Ascending aorta (tissue), 2 donors: ENCODE data around the gene KCND2. TPM values are rescaled to one million over a fixed set of nuclear protein-coding genes. Genes with fewer than 3 reads are reported as not detected.

Experiments
- DNase-seq, 2 donors: peaks; one replicate each; pipeline ENCODE4 v3.0.0-alpha.2; 2019; ENCODE audit warnings: low spot score in 2 of 2
- H3K27ac ChIP-seq, 2 donors: fragments of 200-600 bp; sonication (generic); one replicate each; pipeline ENCODE4 v1.5.1; 2016 to 2017; ENCODE audit warnings: mild to moderate bottlenecking in 1 of 2
- H3K27me3 ChIP-seq: fragments of 200-600 bp; sonication (generic); one replicate; pipeline ENCODE4 v1.5.1; 2017
- H3K36me3 ChIP-seq, 2 donors: fragments of 200-600 bp; sonication (generic); one replicate each; pipeline ENCODE4 v1.5.1; 2016
- H3K4me1 ChIP-seq, 2 donors: fragments of 200-600 bp; sonication (generic); one replicate each; pipeline ENCODE4 v1.5.1; 2016 to 2017; ENCODE audit warnings: mild to moderate bottlenecking in 1 of 2
- H3K4me3 ChIP-seq, 2 donors: fragments of 200-600 bp; sonication (generic); one replicate each; pipeline ENCODE4 v1.5.1; 2016 to 2017; ENCODE audit warnings: mild to moderate bottlenecking in 1 of 2
- H3K9me3 ChIP-seq, 2 donors: fragments of 200-600 bp; sonication (generic); one replicate each; pipeline ENCODE4 v1.5.1; 2016
- intact Hi-C: fragments of 100-400 bp; cut with DNase I; formaldehyde crosslinking; loops from one replicate; pipeline ENCODE4 v1.15.1; 2023
- total RNA-seq: library from RNA; depleted of rRNA; stranded (reverse); fragments of >200 nt; gene quantifications from one replicate; pipeline ENCODE4 v1.1.0, GENCODE V29; 2016
- TF ChIP-seq, protein P1 (sequence below), 3 experiments: fragments of 200-600 bp in 2 of 3; fragments of 450-650 bp in 1 of 3; sonication (generic) in 2 of 3; IDR thresholded peaks; one replicate each; pipeline ENCODE4 v1.5.1; 2016 to 2019; ENCODE audit warnings: antibody characterized with exemption in 3 of 3, mild to moderate bottlenecking in 1 of 3, moderate library complexity in 1 of 3

The KCND2 gene
- total RNA-seq, 1 donor from 2014 or later, result 0.21 TPM

DNA sequence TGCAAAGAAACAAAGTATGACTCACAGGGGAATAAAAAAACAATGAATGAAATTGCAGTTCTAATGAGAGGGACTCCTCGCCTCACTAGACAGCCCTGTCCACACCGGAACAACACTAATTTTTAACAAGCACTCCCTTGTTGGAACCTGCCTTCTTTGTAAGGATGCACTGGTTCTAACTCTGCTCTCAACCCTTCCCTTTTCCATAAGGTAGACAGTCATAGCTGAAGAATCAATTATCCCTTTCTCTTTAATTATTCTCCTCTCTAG lies 519.8 kb downstream of the KCND2 start:
- TF ChIP-seq, protein P1, sequence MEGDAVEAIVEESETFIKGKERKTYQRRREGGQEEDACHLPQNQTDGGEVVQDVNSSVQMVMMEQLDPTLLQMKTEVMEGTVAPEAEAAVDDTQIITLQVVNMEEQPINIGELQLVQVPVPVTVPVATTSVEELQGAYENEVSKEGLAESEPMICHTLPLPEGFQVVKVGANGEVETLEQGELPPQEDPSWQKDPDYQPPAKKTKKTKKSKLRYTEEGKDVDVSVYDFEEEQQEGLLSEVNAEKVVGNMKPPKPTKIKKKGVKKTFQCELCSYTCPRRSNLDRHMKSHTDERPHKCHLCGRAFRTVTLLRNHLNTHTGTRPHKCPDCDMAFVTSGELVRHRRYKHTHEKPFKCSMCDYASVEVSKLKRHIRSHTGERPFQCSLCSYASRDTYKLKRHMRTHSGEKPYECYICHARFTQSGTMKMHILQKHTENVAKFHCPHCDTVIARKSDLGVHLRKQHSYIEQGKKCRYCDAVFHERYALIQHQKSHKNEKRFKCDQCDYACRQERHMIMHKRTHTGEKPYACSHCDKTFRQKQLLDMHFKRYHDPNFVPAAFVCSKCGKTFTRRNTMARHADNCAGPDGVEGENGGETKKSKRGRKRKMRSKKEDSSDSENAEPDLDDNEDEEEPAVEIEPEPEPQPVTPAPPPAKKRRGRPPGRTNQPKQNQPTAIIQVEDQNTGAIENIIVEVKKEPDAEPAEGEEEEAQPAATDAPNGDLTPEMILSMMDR (IDR thresholded peaks at IDR 0.05), result no peak
- no peak overlapping the region for H3K27ac ChIP-seq
- no peaks in the 10 kb centered on the region for H3K27me3 ChIP-seq
- no peak for DNase-seq
- H3K9me3 ChIP-seq, result no peaks in the 10 kb centered on the region
- H3K4me3 ChIP-seq, result no peak overlapping the region
- H3K4me1 ChIP-seq, result no peaks in the 10 kb centered on the region
- H3K36me3 ChIP-seq, result no peaks in the 10 kb centered on the region
- intact Hi-C loops, result loop anchor here (5.0 kb wide), 2 partner anchors 65 to 315 kb away; partner anchors contain the start of gene TSPAN12

- Histone ChIP-seq H3K4me1 (no peaks in the 10 kb centered on the region), H3K27me3 (no peaks in the 10 kb centered on the region), H3K27ac (no peak overlapping the region), H3K36me3 (no peaks in the 10 kb centered on the region), H3K9me3 (no peaks in the 10 kb centered on the region), H3K4me3 (no peak overlapping the region)
- DNase-seq, result no peak
- TF ChIP-seq, protein P1 (IDR thresholded peaks at IDR 0.05), result no peak
- intact Hi-C loops, result loop anchor here (5.0 kb wide), 2 partner anchors 64 to 314 kb away; partner anchors contain the start of gene TSPAN12
These were observed 520.4 kb downstream of the KCND2 start for GRCh38 chr7:120793213-120793936.

- Histone ChIP-seq H3K9me3 (no peaks in the 10 kb centered on the region), H3K27ac (no peak overlapping the region), H3K27me3 (no peaks in the 10 kb centered on the region), H3K4me3 (no peak overlapping the region), H3K36me3 (no peaks in the 10 kb centered on the region), H3K4me1 (no peaks in the 10 kb centered on the region)
- intact Hi-C loops, result loop anchor here (5.0 kb wide), 2 partner anchors 63 to 313 kb away; partner anchors contain the start of gene TSPAN12
- no peak for DNase-seq
- TF ChIP-seq, protein P1 (IDR thresholded peaks at IDR 0.05), result no peak
These were observed 521.2 kb downstream of the KCND2 start for GRCh38 chr7:120794106-120794729.

DNA sequence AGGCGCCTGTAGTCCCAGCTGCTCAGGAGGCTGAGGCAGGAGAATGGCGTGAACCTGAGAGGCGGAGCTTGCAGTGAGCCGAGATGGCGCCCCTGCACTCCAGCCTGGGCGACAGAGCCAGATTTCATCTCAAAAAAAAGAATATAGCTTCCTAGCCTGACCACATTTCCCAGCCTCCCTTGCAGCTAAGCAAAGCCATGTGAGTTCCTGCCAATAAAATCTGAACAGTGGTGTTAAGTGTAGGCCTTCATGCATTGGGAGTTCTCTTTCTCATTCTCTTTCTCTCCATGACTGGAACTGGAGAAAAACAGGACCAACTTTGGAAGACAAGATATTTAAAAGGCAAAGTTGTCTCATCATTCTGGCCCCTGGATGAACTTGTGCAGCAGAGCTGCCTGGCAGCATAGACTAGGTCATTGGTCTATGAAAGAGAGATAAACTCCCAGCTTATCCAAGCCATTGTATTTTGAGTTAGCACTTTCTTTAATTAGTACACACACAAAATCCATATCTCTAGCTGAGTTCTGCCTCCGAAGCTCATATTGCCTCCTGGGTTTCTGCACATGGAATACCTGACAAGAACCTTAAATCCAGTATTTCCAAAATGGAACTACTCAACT lies 524.2 kb downstream of the KCND2 start:
- intact Hi-C loops, result no loop called here
- Histone ChIP-seq H3K4me3 (no peak overlapping the region), H3K36me3 (no peaks in the 10 kb centered on the region), H3K27ac (no peak overlapping the region), H3K4me1 (no peaks in the 10 kb centered on the region), H3K9me3 (no peaks in the 10 kb centered on the region), H3K27me3 (no peaks in the 10 kb centered on the region)
- TF ChIP-seq, protein P1 (IDR thresholded peaks at IDR 0.05), result no peak
- no peak for DNase-seq

GRCh38 chr7:120799147-120799546 lies 526.2 kb downstream of the KCND2 start:
- TF ChIP-seq, protein P1 (IDR thresholded peaks at IDR 0.05), result no peak
- H3K27ac ChIP-seq, result no peak overlapping the region
- no peaks in the 10 kb centered on the region for H3K9me3 ChIP-seq
- no peak for DNase-seq
- H3K36me3 ChIP-seq, result no peaks in the 10 kb centered on the region
- no peaks in the 10 kb centered on the region for H3K27me3 ChIP-seq
- no peaks in the 10 kb centered on the region for H3K4me1 ChIP-seq
- intact Hi-C loops, result no loop called here
- no peak overlapping the region for H3K4me3 ChIP-seq
